K562 (cell line): ENCODE results near the gene FOSL2. TPM values are rescaled to one million over a fixed set of nuclear protein-coding genes. Genes with fewer than 3 reads are reported as not detected.

Experiments used
- ATAC-seq: fragments of 200-7000 bp; cut with Tn5 transposase; 3 replicates; pipeline ENCODE4 v1.9.1; 2020; ENCODE audit warnings: moderate library complexity
- BruUV-seq: library from RNA; stranded (reverse); fragments of 400-500 nt; replicated peaks from 2 replicates; lab custom pipeline; 2021; lab: Mats Ljungman, UMichigan
- CTCF ChIA-PET: fragments of 300-600 bp; formaldehyde crosslinking; extraction: SDS; loops from one replicate; lab custom pipeline; 2021; ENCODE audit warnings: low intra/inter-chr PET ratio; lab: Yijun Ruan, JAX
- POLR2A ChIA-PET: fragments of 300-600, 350-650 bp; sonication (Branson Sonifier 250); formaldehyde crosslinking; extraction: SDS; loops from one replicate; lab custom pipeline; 2021; ENCODE audit warnings: antibody characterized with exemption, inconsistent platforms; lab: Yijun Ruan, JAX
- DNase-seq, 4 experiments: peaks; one replicate each; pipeline versions ENCODE4 v3.0.0 to v3.0.0-alpha.2; 2011 to 2018; ENCODE audit warnings: low spot score in 3 of 4, mixed read lengths in 3 of 4; ENCODE audit errors: extremely low read depth in 1 of 4
- FAIRE-seq: peaks from 2 replicates; lab custom pipeline; 2011; peaks lifted over from hg19 to GRCh38; lab: Jason Lieb, UNC
- H2AFZ ChIP-seq: 2 replicates; pipeline ENCODE4 v1.6.0; 2011; ENCODE audit warnings: low read depth, low read length, control low read depth, inconsistent platforms
- H3K27ac ChIP-seq: fragments of 200-600 bp; 3 replicates; pipeline ENCODE4 v1.8.0; 2011; ENCODE audit warnings: low read depth, mild to moderate bottlenecking, control low read depth, inconsistent platforms, low read length, moderate library complexity, mixed read lengths; ENCODE audit errors: extremely low read depth
- H3K27me3 ChIP-seq, 2 experiments: fragments of 300-600 bp in 1 of 2; 2 replicates in 1 of 2; 3 replicates in 1 of 2; pipeline versions ENCODE4 v1.6.0 to v1.8.0; 2011; ENCODE audit warnings: inconsistent platforms in 2 of 2, low read length in 2 of 2, mild to moderate bottlenecking in 1 of 2, mixed read lengths in 1 of 2, moderate library complexity in 1 of 2; ENCODE audit not compliant: control insufficient read depth in 2 of 2, insufficient read depth in 2 of 2
- H3K36me3 ChIP-seq: fragments of 300-600 bp; 3 replicates; pipeline ENCODE4 v1.8.0; 2011; ENCODE audit warnings: mild to moderate bottlenecking, low read length, inconsistent platforms; ENCODE audit not compliant: control insufficient read depth, insufficient read depth
- H3K4me1 ChIP-seq, 2 experiments: fragments of 200-600 bp in 1 of 2; replicated peaks in 1 of 2; 2 replicates in 1 of 2; 3 replicates in 1 of 2; pipeline versions ENCODE4 v1.5.1 to v1.8.0; 2011; ENCODE audit warnings: inconsistent platforms in 2 of 2, low read length in 2 of 2, mild to moderate bottlenecking in 1 of 2, mixed read lengths in 1 of 2, moderate library complexity in 1 of 2; ENCODE audit not compliant: control insufficient read depth in 2 of 2, insufficient read depth in 2 of 2
- H3K4me2 ChIP-seq: 2 replicates; pipeline ENCODE4 v1.6.1; 2011; ENCODE audit warnings: low read length, control low read depth, inconsistent platforms, mixed read lengths; ENCODE audit not compliant: insufficient read depth
- H3K4me3 ChIP-seq: fragments of 200-600 bp; sonication (generic), shearing (Covaris generic); 2 replicates; pipeline ENCODE4 v1.5.1; 2016; ENCODE audit warnings: control low read depth, inconsistent platforms
- H3K79me2 ChIP-seq: fragments of 200-600 bp; 3 replicates; pipeline ENCODE4 v1.8.0; 2011; ENCODE audit warnings: low read length, inconsistent platforms; ENCODE audit not compliant: control insufficient read depth, insufficient read depth
- H3K9ac ChIP-seq, 2 experiments: 2 replicates each; pipeline versions ENCODE4 v1.6.0 to v1.6.1; 2011; ENCODE audit warnings: low read depth in 2 of 2, low read length in 2 of 2, control low read depth in 1 of 2, inconsistent platforms in 1 of 2, mild to moderate bottlenecking in 1 of 2, mixed read lengths in 1 of 2; ENCODE audit not compliant: insufficient read depth in 1 of 2
- H3K9me1 ChIP-seq: one replicate; pipeline ENCODE4 v1.6.0; 2011; ENCODE audit warnings: inconsistent platforms, mild to moderate bottlenecking, low read length, moderate library complexity; ENCODE audit not compliant: control insufficient read depth, insufficient read depth
- H3K9me3 ChIP-seq: replicated peaks from 2 replicates; pipeline ENCODE4 v1.5.1; 2011; ENCODE audit warnings: low read depth, low read length, inconsistent platforms; ENCODE audit not compliant: control insufficient read depth, insufficient read depth
- H4K20me1 ChIP-seq: replicated peaks from 2 replicates; pipeline ENCODE4 v1.6.1; 2011; ENCODE audit warnings: low read length, inconsistent platforms, mixed read lengths; ENCODE audit not compliant: control insufficient read depth, insufficient read depth
- EHMT2 ChIP-seq: fragments of 450-650 bp; IDR thresholded peaks from 2 replicates; pipeline ENCODE4 v1.6.1; 2018; ENCODE audit warnings: antibody characterized with exemption
- MAZ ChIP-seq, 2 experiments: fragments of 450-650 bp in 1 of 2; sonication (generic) in 1 of 2; formaldehyde crosslinking; IDR thresholded peaks in 1 of 2; conservative IDR thresholded peaks in 1 of 2; 2 replicates each; pipeline versions ENCODE4 v1.4.0 to v1.5.0; 2020; ENCODE audit warnings: mild to moderate bottlenecking in 1 of 2, missing genetic modification reagents in 1 of 2
- NR2C2 ChIP-seq, 2 experiments: fragments of 200-800 bp in 1 of 2; sonication (Bioruptor generic) in 1 of 2; sonication (generic) in 1 of 2; formaldehyde crosslinking in 1 of 2; IDR thresholded peaks; 2 replicates each; pipeline versions ENCODE4 v1.6.1 to v1.8.0; 2016 to 2022; ENCODE audit warnings: mild to moderate bottlenecking in 1 of 2, missing compliant biosample characterization in 1 of 2, missing genetic modification characterization in 1 of 2, missing genetic modification reagents in 1 of 2
- POU5F1 ChIP-seq: fragments of 150-350 bp; IDR thresholded peaks from 2 replicates; pipeline ENCODE4 v1.6.1; 2014; ENCODE audit warnings: borderline replicate concordance, low read length, low read depth, mild to moderate bottlenecking; ENCODE audit not compliant: partially characterized antibody
- SMAD2 ChIP-seq: fragments of 150-350 bp; IDR thresholded peaks from 2 replicates; pipeline ENCODE4 v1.6.1; 2014; ENCODE audit warnings: low read depth, mild to moderate bottlenecking, low read length
- XRCC3 ChIP-seq: fragments of 450-650 bp; IDR thresholded peaks from 2 replicates; pipeline ENCODE4 v1.6.1; 2017; ENCODE audit warnings: mild to moderate bottlenecking, moderate library complexity
- WGBS: fragments of 100-300 bp; shearing (Covaris generic); methylation state at CpG from one replicate; pipeline ENCODE4 v1.1.6; 2016; ENCODE audit warnings: low coverage, mixed read lengths; ENCODE audit not compliant: insufficient coverage; ENCODE audit errors: missing lambda C conversion rate; 5-methylcytosine and 5-hydroxymethylcytosine counted together
- in situ Hi-C: fragments of 300-500 bp; cut with MboI; formaldehyde crosslinking; loops from 4 replicates; pipeline ENCODE4 v1.15.0; 2018; ENCODE audit warnings: inconsistent platforms, mixed read lengths
- intact Hi-C: fragments of 100-400 bp; cut with micrococcal nuclease; formaldehyde crosslinking; loops from 2 replicates; pipeline ENCODE4 v1.14.2; 2022
- polyA plus RNA-seq, 8 experiments: library from polyadenylated mRNA; depleted of rRNA in 4 of 8; stranded (reverse) in 5 of 8; unstranded in 3 of 8; fragments of >200 nt; fragmentation: Nextera tagmentation in 2 of 8; fragmentation: Illumina TruSeq in 1 of 8; extraction: Ambion mirVana in 2 of 8; extraction: Trizol in 1 of 8; gene quantifications; 2 replicates each; pipeline versions ENCODE4 v1.2.1 to v1.2.3, GENCODE V29; 2011 to 2014; ENCODE audit warnings: inconsistent platforms in 1 of 8, missing spikeins in 1 of 8
- total RNA-seq, 7 experiments: library from RNA; depleted of rRNA in 6 of 7; stranded (reverse); fragments of >200 nt in 6 of 7; fragmentation: Illumina TruSeq in 2 of 7; extraction: Trizol in 2 of 7; gene quantifications; 2 replicates each; pipeline versions ENCODE4 v1.2.1 to v1.2.3, GENCODE V29; 2011 to 2021; ENCODE audit warnings: low replicate concordance in 1 of 7
- TF ChIP-seq, protein P1 (sequence below): fragments of 450-650 bp; IDR thresholded peaks from 2 replicates; pipeline ENCODE4 v1.6.1; 2017; ENCODE audit warnings: antibody characterized with exemption, mild to moderate bottlenecking
- TF ChIP-seq, protein P2 (sequence below): sonication (generic); formaldehyde crosslinking; IDR thresholded peaks from 2 replicates; pipeline ENCODE4 v1.8.1; 2023; ENCODE audit warnings: mild to moderate bottlenecking, missing genetic modification reagents
- TF ChIP-seq, protein P3 (sequence below): sonication (generic); formaldehyde crosslinking; IDR thresholded peaks from 2 replicates; pipeline ENCODE4 v1.8.1; 2023; ENCODE audit warnings: mild to moderate bottlenecking, missing genetic modification reagents

The FOSL2 gene
- total and polyA plus RNA-seq, 9 of the 15 experiments (the other 6 are each of a cell fraction or from before 2014, with no cell fraction given): 0.04 to 2.9 (median 0.80) TPM

DNA sequence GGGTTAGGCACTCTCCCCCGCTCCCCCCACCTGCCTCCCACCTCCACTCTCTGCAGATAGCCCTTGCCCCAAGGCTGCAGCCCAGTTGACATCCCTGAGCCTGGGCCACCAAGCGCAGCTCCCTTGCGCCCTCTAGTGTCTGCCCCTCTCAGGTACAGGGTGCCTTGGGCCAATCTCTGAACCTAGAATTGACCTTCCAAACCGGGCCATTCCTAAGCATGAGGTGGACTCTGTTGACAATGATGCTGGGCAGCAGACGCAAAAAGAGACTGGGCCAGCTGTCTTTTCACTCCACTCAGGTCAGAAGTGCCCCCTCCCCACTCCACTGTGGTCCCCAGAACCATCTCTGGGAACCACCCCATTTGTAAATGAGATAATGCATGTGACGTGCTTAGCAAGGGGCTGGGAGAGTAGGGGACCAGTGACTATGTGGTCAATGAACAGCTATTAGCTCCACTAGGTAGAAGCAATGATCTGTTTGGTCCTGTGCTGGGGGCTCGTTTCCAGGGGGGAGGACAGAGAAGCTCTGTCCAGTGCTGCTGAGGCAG lies 60.0 kb downstream of the FOSL2 start:
- Histone ChIP-seq H3K4me3 (no peak overlapping the region), H3K27ac (no peak overlapping the region), H4K20me1 (0 out of 2 replicates have a peak, but pooled peaks cover 7% of the 10 kb centered on the region), H3K9me1 (no peaks in the 10 kb centered on the region), H3K27me3 (peaks cover 0 to 23% of the 10 kb centered on the region in 2 experiments; a peak in 2 of 5 replicates), H3K36me3 (no peaks in the 10 kb centered on the region), H2AFZ (no peak overlapping the region), H3K9ac (no peak overlapping the region), H3K4me1 (peaks cover 10% of the 10 kb centered on the region in 2 experiments; a peak in 4 of 5 replicates), H3K9me3 (no peaks in the 10 kb centered on the region), H3K4me2 (no peak overlapping the region), H3K79me2 (no peaks in the 10 kb centered on the region)
- DNase-seq (peak; percentile 73 to 83 (median 78)), FAIRE-seq (peak; percentile 83), ATAC-seq (peak; percentile 95)
- POLR2A ChIA-PET: no interaction called here
- CTCF ChIA-PET: interaction anchor here (0.7 to 2.4 kb wide), 6 partner anchors 57 to 769 kb away, joined by 3 to 11 read pairs (median 3); no protein-coding TSS in a partner anchor
- BruUV-seq: no TSS peak
- in situ Hi-C loops (no loop called here), intact Hi-C loops (loop anchor here (2.0 to 5.0 kb wide), 4 partner anchors 60 to 750 kb away; partner anchors contain the start of gene FOSL2)
- 7% methylated on average over 7 of the region's 7 CpGs for WGBS
- TF ChIP-seq, protein P1, sequence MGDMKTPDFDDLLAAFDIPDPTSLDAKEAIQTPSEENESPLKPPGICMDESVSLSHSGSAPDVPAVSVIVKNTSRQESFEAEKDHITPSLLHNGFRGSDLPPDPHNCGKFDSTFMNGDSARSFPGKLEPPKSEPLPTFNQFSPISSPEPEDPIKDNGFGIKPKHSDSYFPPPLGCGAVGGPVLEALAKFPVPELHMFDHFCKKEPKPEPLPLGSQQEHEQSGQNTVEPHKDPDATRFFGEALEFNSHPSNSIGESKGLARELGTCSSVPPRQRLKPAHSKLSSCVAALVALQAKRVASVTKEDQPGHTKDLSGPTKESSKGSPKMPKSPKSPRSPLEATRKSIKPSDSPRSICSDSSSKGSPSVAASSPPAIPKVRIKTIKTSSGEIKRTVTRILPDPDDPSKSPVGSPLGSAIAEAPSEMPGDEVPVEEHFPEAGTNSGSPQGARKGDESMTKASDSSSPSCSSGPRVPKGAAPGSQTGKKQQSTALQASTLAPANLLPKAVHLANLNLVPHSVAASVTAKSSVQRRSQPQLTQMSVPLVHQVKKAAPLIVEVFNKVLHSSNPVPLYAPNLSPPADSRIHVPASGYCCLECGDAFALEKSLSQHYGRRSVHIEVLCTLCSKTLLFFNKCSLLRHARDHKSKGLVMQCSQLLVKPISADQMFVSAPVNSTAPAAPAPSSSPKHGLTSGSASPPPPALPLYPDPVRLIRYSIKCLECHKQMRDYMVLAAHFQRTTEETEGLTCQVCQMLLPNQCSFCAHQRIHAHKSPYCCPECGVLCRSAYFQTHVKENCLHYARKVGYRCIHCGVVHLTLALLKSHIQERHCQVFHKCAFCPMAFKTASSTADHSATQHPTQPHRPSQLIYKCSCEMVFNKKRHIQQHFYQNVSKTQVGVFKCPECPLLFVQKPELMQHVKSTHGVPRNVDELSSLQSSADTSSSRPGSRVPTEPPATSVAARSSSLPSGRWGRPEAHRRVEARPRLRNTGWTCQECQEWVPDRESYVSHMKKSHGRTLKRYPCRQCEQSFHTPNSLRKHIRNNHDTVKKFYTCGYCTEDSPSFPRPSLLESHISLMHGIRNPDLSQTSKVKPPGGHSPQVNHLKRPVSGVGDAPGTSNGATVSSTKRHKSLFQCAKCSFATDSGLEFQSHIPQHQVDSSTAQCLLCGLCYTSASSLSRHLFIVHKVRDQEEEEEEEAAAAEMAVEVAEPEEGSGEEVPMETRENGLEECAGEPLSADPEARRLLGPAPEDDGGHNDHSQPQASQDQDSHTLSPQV: no peak
- TF ChIP-seq XRCC3 (no peak), NR2C2 (CRISPR knock-in tag; IDR thresholded peaks at IDR 0.05) (no peak), NR2C2 (tag; IDR thresholded peaks at IDR 0.05) (no peak; the same call in 1 of the 2 replicates), SMAD2 (no peak), MAZ (CRISPR knock-in tag; conservative IDR thresholded peaks at IDR 0.05 in 1 of 2, IDR thresholded peaks at IDR 0.05 in 1 of 2) (peak in 1 of 2 experiments; percentile 52; a peak in 1 of 4 replicates), EHMT2 (no peak), POU5F1 (no peak)
- TF ChIP-seq, protein P2, sequence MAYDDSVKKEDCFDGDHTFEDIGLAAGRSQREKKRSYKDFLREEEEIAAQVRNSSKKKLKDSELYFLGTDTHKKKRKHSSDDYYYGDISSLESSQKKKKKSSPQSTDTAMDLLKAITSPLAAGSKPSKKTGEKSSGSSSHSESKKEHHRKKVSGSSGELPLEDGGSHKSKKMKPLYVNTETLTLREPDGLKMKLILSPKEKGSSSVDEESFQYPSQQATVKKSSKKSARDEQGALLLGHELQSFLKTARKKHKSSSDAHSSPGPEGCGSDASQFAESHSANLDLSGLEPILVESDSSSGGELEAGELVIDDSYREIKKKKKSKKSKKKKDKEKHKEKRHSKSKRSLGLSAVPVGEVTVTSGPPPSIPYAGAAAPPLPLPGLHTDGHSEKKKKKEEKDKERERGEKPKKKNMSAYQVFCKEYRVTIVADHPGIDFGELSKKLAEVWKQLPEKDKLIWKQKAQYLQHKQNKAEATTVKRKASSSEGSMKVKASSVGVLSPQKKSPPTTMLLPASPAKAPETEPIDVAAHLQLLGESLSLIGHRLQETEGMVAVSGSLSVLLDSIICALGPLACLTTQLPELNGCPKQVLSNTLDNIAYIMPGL (CRISPR knock-in tag): no peak
- TF ChIP-seq, protein P3, sequence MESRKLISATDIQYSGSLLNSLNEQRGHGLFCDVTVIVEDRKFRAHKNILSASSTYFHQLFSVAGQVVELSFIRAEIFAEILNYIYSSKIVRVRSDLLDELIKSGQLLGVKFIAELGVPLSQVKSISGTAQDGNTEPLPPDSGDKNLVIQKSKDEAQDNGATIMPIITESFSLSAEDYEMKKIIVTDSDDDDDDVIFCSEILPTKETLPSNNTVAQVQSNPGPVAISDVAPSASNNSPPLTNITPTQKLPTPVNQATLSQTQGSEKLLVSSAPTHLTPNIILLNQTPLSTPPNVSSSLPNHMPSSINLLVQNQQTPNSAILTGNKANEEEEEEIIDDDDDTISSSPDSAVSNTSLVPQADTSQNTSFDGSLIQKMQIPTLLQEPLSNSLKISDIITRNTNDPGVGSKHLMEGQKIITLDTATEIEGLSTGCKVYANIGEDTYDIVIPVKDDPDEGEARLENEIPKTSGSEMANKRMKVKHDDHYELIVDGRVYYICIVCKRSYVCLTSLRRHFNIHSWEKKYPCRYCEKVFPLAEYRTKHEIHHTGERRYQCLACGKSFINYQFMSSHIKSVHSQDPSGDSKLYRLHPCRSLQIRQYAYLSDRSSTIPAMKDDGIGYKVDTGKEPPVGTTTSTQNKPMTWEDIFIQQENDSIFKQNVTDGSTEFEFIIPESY: no peak
